Adrenal gland (tissue), 12 donors: ENCODE results near the gene DLX3. TPM values are rescaled to one million over a fixed set of nuclear protein-coding genes. Genes with fewer than 3 reads are reported as not detected.

ENCODE experiments used
- DNase-seq, 7 donors: peaks; one replicate each; pipeline ENCODE4 v3.0.0-alpha.2; 2019 to 2020
- H3K27ac ChIP-seq, 5 donors: fragments of 200-600 bp; sonication (generic) in 4 of 5; 1 replicate in 3 of 5; 2 replicates in 2 of 5; pipeline versions ENCODE4 v1.5.1 to v1.8.0; 2016 to 2020; ENCODE audit warnings: mild to moderate bottlenecking in 1 of 5
- H3K27me3 ChIP-seq: fragments of 200-600 bp; 2 replicates; pipeline ENCODE4 v1.8.0; 2021
- H3K36me3 ChIP-seq, 2 donors: fragments of 200-600 bp; replicated peaks in 1 of 2; 1 replicate in 1 of 2; 2 replicates in 1 of 2; pipeline versions ENCODE4 v1.5.1 to v1.8.0; 2018 to 2022
- H3K4me1 ChIP-seq, 2 donors: fragments of 200-600 bp; replicated peaks in 1 of 2; 1 replicate in 1 of 2; 2 replicates in 1 of 2; pipeline versions ENCODE4 v1.5.1 to v1.8.0; 2018 to 2021
- H3K4me3 ChIP-seq, 4 donors: fragments of 200-600 bp; sonication (generic) in 3 of 4; one replicate each; pipeline ENCODE4 v1.5.1; 2016 to 2018
- H3K9me3 ChIP-seq, 3 donors: fragments of 200-600 bp; sonication (generic) in 1 of 3; replicated peaks in 1 of 3; 1 replicate in 2 of 3; 2 replicates in 1 of 3; pipeline versions ENCODE4 v1.5.1 to v1.8.0; 2016 to 2021
- POLR2A ChIP-seq, 2 donors: fragments of 450-650 bp; IDR thresholded peaks; one replicate each; pipeline ENCODE4 v1.6.1; 2017; ENCODE audit warnings: antibody characterized with exemption in 2 of 2, mild to moderate bottlenecking in 2 of 2, moderate library complexity in 1 of 2
- WGBS, 4 donors: extraction: QIAGEN DNeasy Blood & Tissue Kit in 2 of 4; methylation state at CpG; one replicate each; pipeline versions ENCODE4 v1.1.5 to v1.1.7; 2013 to 2017; 5-methylcytosine and 5-hydroxymethylcytosine counted together
- intact Hi-C, 2 donors: fragments of 100-400 bp; cut with DNase I; formaldehyde crosslinking; loops; one replicate each; pipeline versions ENCODE4 v1.14.1 to v1.15.0; 2022 to 2023
- polyA plus RNA-seq, 3 donors: library from polyadenylated mRNA; stranded (reverse); fragments of 200-250 nt in 2 of 3; fragments of 350-450 nt in 1 of 3; fragmentation: Illumina TruSeq in 1 of 3; extraction: RNeasy Lipid Tissue Mini Kit (QIAGEN cat#74804) in 1 of 3; gene quantifications; one replicate each; pipeline ENCODE4 v1.2.3, GENCODE V29; 2013 to 2014
- total RNA-seq, 9 donors: library from RNA; depleted of rRNA in 4 of 9; stranded (reverse); fragments of >200 nt in 4 of 9; fragments of 120-200 nt in 1 of 9; fragmentation: NEBNext Ultra II Directional in 1 of 9; extraction: Animal tissue kit (Norgen Biotek cat#: 25700) in 1 of 9; gene quantifications; one replicate each; pipeline versions ENCODE4 v1.1.0 to v1.2.4, GENCODE V29; 2013 to 2023
- TF ChIP-seq, protein P1 (sequence below), 6 experiments: fragments of 450-650 bp in 4 of 6; fragments of 200-600 bp in 2 of 6; sonication (generic) in 1 of 6; IDR thresholded peaks; 1 replicate in 5 of 6; 2 replicates in 1 of 6; pipeline versions ENCODE4 v1.5.1 to v1.8.0; 2016 to 2021; ENCODE audit warnings: antibody characterized with exemption in 6 of 6, mild to moderate bottlenecking in 2 of 6, moderate library complexity in 1 of 6
- donor health status: healthy with polysubstance abuse.
- donor health status: Bipolar disorder and iron deficiency.
- donor health status: DM: yes; HTN: yes; CAD: no.
- donor health status: DM: no; HTN: no; CAD: no.
- donor health status: DM: no; HTN: no; CAD: no.
- donor health status: DM: yes; HTN: yes; CAD: no.

DLX3 gene
- total and polyA plus RNA-seq, 12 donors, result 0.07 to 0.83 (median 0.36) TPM; not detected in 4

DNA sequence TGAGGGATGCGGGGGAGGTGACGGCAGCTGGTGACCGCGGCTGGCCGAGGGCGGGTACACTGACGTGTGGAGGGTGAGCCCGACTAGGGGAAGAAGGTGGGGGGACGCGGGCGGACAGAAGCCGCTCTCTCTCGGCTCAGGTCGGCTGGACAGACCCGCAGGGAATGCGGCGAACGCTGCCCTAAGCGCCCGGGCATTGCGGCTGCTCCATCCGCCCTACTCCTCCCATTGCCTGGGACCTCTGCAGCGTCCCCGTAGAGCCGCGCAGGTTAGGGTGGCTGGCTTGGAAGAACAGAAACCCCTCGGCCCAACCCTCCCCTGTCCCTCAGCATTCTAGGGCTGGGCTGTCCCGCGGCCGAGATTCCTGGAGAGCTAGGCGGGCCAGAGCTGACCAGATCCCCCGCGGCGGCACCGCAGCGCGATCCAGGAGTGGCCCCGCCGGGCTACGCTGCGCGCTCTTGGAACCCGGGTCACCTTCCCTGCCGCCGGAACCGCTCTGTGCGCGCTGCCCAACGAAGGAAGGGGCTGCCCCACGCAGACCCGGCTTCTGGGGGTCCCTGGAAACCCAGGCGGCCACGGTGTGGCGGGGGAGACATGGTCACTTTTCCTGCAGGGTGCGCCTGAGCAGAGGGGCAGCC lies 23.1 kb downstream of the DLX3 start:
- WGBS, 4 donors, result 0 to 2% (median 2%) methylated on average over 2 to 55 of the region's 55 CpGs; no CpG with 5 or more reads in 1 of the 4 donors
- Histone ChIP-seq H3K27ac (no peak overlapping the region), H3K27me3 (peaks cover 68% of the 10 kb centered on the region), H3K4me3 (peak overlapping the region in 1 of 4 donors; percentile 20), H3K36me3 (no peaks in the 10 kb centered on the region), H3K4me1 (peaks cover 16 to 23% of the 10 kb centered on the region in 2 donors), H3K9me3 (no peaks in the 10 kb centered on the region)
- DNase-seq, result peak in 2 of 7 donors; percentile 26 to 39
- intact Hi-C loops, result no loop called here
- no peak for TF ChIP-seq POLR2A (IDR thresholded peaks at IDR 0.05)

DNA sequence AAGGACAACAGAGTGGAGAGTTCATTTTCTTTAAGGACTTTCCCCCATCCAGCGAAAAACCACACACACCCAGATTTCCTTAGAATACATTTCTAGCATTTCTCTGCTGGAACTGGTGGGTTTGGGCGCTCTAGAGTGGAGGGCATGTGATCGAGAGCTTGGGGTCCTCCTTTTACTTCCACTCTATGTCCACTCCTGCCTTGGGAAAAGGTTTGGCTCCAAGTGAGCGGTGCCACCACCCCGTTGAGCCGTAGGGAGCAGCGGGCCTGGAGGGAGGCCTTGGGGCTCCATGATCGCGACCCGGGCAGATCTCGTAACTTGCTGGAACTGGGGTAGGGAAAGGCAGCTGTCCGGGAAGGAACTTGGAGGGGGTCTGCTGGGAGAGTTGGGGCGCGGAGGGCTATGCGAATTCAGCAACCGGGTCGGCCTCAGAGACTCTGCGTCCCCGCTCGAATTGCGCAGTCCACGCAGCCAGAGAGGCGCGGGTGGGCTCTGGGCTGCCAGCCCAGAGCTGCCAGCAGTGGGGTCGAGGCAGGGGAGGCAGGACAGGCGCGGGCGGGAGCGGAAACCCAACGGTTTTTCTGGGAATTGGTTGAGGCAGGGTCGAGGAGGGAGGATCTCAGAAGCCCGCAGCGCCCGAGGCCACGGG lies 23.7 kb downstream of the DLX3 start:
- 15 to 21% (median 18%) methylated on average over 24 to 35 of the region's 35 CpGs for WGBS, 4 donors
- TF ChIP-seq, protein P1, sequence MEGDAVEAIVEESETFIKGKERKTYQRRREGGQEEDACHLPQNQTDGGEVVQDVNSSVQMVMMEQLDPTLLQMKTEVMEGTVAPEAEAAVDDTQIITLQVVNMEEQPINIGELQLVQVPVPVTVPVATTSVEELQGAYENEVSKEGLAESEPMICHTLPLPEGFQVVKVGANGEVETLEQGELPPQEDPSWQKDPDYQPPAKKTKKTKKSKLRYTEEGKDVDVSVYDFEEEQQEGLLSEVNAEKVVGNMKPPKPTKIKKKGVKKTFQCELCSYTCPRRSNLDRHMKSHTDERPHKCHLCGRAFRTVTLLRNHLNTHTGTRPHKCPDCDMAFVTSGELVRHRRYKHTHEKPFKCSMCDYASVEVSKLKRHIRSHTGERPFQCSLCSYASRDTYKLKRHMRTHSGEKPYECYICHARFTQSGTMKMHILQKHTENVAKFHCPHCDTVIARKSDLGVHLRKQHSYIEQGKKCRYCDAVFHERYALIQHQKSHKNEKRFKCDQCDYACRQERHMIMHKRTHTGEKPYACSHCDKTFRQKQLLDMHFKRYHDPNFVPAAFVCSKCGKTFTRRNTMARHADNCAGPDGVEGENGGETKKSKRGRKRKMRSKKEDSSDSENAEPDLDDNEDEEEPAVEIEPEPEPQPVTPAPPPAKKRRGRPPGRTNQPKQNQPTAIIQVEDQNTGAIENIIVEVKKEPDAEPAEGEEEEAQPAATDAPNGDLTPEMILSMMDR (IDR thresholded peaks at IDR 0.05), result no peak
- TF ChIP-seq POLR2A (IDR thresholded peaks at IDR 0.05), result no peak
- intact Hi-C loops, result no loop called here
- no peak overlapping the region for H3K4me3 ChIP-seq
- H3K9me3 ChIP-seq, result no peaks in the 10 kb centered on the region
- no peak overlapping the region for H3K27ac ChIP-seq
- peaks cover 74% of the 10 kb centered on the region for H3K27me3 ChIP-seq
- no peaks in the 10 kb centered on the region for H3K36me3 ChIP-seq
- no peak for DNase-seq
- peaks cover 16 to 23% of the 10 kb centered on the region in 2 donors for H3K4me1 ChIP-seq

DNA sequence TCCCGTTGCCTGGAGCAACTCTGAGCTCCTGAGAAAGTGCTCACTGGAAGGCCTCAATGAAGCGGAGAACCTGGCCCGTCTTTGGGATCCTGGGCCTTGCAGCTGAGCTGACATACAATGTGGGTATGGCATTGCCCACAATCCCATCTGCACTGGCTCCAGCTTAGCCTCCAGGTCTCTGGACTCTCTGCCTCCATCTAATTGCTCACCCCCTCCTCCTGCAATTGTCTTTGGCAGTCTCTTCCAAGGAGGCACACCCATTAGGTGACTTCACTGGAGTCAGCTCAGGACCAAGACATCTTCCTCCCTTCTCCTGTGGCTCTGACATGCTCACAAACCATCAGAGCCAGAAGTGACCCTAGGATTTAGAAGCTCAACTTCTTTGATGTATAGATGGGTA lies 24.5 kb downstream of the DLX3 start:
- intact Hi-C loops, result no loop called here
- no peaks in the 10 kb centered on the region for H3K9me3 ChIP-seq
- no peaks in the 10 kb centered on the region for H3K36me3 ChIP-seq
- WGBS, 4 donors, result 40 to 84% (median 81%) methylated on average over 1 to 3 of the region's 3 CpGs
- TF ChIP-seq, protein P1 (IDR thresholded peaks at IDR 0.05), result no peak
- no peak for TF ChIP-seq POLR2A (IDR thresholded peaks at IDR 0.05)
- no peak for DNase-seq
- H3K4me3 ChIP-seq, result no peak overlapping the region
- H3K27me3 ChIP-seq, result peaks cover 81% of the 10 kb centered on the region
- peaks cover 16 to 23% of the 10 kb centered on the region in 2 donors for H3K4me1 ChIP-seq
- H3K27ac ChIP-seq, result no peak overlapping the region

DNA sequence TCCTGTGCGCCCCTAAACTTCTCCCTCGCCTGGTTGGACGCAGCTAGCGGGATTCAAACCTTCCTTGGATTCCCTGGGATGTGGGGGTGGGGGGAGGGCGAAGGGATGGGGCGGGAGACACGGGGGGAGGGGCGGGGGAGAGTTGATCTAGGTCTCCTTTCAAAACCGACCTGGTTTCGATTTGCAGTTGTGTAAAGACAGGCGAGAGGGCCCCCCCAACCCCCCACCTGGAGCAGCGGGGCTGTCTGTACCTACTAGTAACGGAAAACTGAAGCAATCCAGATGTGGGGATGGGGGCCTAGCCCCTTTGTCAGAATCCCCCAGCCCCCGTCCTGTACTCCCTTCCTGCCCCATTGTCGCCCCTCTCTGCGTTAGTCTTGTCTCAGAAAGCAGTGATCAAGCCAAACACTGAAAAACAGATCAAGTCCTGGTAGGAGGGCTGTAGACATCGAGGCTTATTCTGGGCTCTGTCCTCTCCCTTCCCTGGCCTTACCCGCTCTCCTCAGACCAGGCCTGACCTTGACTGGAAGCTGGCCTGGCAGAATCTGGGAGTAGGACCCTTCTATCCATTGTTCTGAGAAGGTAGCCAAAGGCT lies 25.1 kb downstream of the DLX3 start:
- no peak for DNase-seq
- Histone ChIP-seq H3K27me3 (peaks cover 87% of the 10 kb centered on the region), H3K9me3 (no peaks in the 10 kb centered on the region), H3K27ac (no peak overlapping the region), H3K36me3 (no peaks in the 10 kb centered on the region), H3K4me3 (peak overlapping the region in 1 of 4 donors; percentile 57), H3K4me1 (peaks cover 16 to 23% of the 10 kb centered on the region in 2 donors)
- TF ChIP-seq, protein P1 (IDR thresholded peaks at IDR 0.05), result no peak
- no peak for TF ChIP-seq POLR2A (IDR thresholded peaks at IDR 0.05)
- 17 to 21% (median 20%) methylated on average over 13 to 18 of the region's 18 CpGs; no CpG with 5 or more reads in 1 of the 4 donors for WGBS, 4 donors
- intact Hi-C loops, result no loop called here
